GM10248 (cell line): Measurements from ENCODE around the gene STIM2.
A peak's percentile ranks its signal among the peaks of the same experiment; 100 is the strongest.

Source experiments
- CTCF ChIA-PET: fragments of 300-600 bp; sonication (Branson Sonifier 250); formaldehyde crosslinking; extraction: SDS; loops from one replicate; lab custom pipeline; 2021; ENCODE audit warnings: antibody characterized with exemption; lab: Yijun Ruan, JAX
- POLR2A ChIA-PET: fragments of 350-650 bp; sonication (Branson Sonifier 250); formaldehyde crosslinking; extraction: SDS; loops from one replicate; lab custom pipeline; 2020; ENCODE audit warnings: antibody characterized with exemption; lab: Yijun Ruan, JAX
- DNase-seq: peaks from one replicate; pipeline ENCODE4 v3.0.0; 2012; ENCODE audit errors: extremely low spot score
- TF ChIP-seq, protein P1 (sequence below): IDR thresholded peaks from 2 replicates; pipeline ENCODE4 v1.5.1; 2012; ENCODE audit warnings: mild to moderate bottlenecking, low read depth; ENCODE audit errors: extremely low read depth, missing control alignments, control extremely low read depth

Gene STIM2

DNA sequence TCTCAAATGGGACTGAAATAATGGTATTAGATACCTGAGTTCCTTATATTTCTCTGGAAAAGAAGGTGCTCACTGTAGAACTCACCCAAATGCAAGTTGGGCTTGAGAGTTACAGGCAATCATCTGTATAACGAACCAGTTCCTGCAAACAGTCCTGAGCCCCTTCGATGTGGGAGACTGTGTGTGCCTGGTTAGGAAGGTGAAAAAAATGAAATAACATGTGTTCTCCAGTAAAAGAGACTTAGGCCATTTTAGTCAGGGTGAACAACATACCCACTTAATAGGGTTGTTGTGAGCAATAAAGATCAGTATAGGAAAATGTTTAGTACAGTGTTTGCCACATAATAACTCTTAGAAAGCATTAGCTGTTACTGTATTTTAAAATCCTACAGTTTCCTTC lies 23.4 kb downstream of the STIM2 start:
- POLR2A ChIA-PET: interaction anchor here (3.1 kb wide), 1 partner anchor 23 kb away, joined by 16 read pairs; the partner anchor contains the start of gene STIM2
- TF ChIP-seq, protein P1, sequence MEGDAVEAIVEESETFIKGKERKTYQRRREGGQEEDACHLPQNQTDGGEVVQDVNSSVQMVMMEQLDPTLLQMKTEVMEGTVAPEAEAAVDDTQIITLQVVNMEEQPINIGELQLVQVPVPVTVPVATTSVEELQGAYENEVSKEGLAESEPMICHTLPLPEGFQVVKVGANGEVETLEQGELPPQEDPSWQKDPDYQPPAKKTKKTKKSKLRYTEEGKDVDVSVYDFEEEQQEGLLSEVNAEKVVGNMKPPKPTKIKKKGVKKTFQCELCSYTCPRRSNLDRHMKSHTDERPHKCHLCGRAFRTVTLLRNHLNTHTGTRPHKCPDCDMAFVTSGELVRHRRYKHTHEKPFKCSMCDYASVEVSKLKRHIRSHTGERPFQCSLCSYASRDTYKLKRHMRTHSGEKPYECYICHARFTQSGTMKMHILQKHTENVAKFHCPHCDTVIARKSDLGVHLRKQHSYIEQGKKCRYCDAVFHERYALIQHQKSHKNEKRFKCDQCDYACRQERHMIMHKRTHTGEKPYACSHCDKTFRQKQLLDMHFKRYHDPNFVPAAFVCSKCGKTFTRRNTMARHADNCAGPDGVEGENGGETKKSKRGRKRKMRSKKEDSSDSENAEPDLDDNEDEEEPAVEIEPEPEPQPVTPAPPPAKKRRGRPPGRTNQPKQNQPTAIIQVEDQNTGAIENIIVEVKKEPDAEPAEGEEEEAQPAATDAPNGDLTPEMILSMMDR: no peak
- CTCF ChIA-PET: interaction anchor here (1.0 to 3.4 kb wide), 6 partner anchors 9 to 117 kb away, joined by 3 to 13 read pairs (median 4); partner anchors contain the start of gene STIM2
- no peak for DNase-seq

DNA sequence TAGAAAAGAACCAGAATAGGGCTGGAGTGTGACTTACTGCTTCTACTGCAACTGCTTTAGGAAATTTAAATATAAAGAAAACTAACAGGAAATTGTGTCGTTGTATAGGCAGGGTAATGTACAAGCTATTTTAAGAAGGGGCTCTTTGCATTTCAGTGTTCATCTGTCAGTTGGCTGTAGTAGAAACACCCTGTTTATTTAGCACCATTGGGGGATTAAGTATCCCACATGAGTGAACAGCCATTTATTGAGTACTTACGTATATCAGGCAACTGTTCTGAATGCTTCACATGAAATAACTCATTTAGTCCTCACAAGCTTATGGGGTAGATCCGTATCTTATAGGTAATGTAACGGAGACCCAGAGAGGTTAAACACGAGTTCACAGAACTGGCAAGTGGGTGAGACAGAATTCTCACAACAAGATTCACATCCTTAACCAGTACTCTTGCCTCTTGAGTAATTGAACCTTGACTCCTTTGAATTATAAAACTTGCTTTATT lies 23.9 kb downstream of the STIM2 start:
- ChIA-PET CTCF (interaction anchor here (1.0 to 3.4 kb wide), 6 partner anchors 9 to 116 kb away, joined by 3 to 13 read pairs (median 4); partner anchors contain the start of gene STIM2), POLR2A (interaction anchor here (3.1 kb wide), 1 partner anchor 24 kb away, joined by 16 read pairs; the partner anchor contains the start of gene STIM2)
- TF ChIP-seq, protein P1: no peak
- DNase-seq: peak; percentile 18

GRCh38 chr4:26885912-26886274 lies 25.3 kb downstream of the STIM2 start:
- DNase-seq: peak; percentile 53
- ChIA-PET CTCF (interaction anchor here (1.1 to 3.4 kb wide), 6 partner anchors 14 to 30 kb away, joined by 3 to 13 read pairs (median 6); partner anchors contain the start of gene STIM2), POLR2A (interaction anchor here (0.6 to 3.1 kb wide), 2 partner anchors 25 to 1624 kb away, joined by 3 to 16 read pairs; partner anchors contain the start of gene STIM2)
- TF ChIP-seq, protein P1: no peak

GRCh38 chr4:26887143-26887542 lies 26.5 kb downstream of the STIM2 start:
- ChIA-PET POLR2A (interaction anchor here (0.7 to 3.1 kb wide), 4 partner anchors 26 to 165 kb away, joined by 3 to 16 read pairs (median 6); partner anchors contain the start of gene STIM2), CTCF (interaction anchor here (0.9 to 3.4 kb wide), 8 partner anchors 15 to 123 kb away, joined by 4 to 13 read pairs (median 4); no protein-coding TSS in a partner anchor)
- no peak for DNase-seq
- TF ChIP-seq, protein P1: no peak

DNA sequence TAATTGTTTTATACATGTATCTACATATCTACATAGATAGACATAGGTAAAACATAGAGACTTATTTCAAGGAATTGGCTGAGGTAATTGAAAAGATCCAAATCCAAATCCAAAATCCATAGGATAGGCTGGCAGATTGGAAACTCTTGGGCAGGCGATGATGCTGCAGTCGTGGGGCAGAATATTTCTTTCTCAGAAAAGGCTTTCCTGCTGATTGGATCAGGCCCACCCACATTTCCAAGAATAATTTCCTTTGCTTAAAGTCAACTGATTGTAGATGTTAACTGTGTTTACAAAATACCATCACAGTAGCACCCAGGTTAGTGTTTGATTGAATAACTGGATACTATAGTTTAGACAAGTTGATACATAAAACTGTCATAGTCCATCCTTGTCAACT lies 27.2 kb downstream of the STIM2 start:
- TF ChIP-seq, protein P1: no peak
- POLR2A ChIA-PET: no interaction called here
- no peak for DNase-seq
- CTCF ChIA-PET: interaction anchor here (1.1 to 1.5 kb wide), 3 partner anchors 14 to 122 kb away, joined by 4 to 5 read pairs (median 4); no protein-coding TSS in a partner anchor

DNA sequence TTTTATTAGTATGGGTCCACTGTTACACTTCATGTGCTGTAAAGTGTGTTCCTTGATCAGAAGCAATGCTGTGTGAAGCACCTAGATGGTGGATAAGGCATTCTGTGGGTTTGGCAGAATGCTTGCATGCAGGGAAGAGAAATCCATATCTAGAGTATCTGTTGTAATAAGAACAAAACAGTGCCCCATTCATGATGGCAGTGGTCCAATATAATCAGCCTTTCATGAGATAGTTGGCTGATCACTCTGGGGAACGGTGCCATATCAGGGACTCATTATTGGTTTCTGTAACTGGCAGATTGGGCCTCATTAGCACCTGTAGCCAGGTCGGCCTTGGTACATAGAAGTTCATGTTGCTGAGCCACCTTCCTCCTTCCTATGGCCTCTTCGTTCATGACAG lies 28.7 kb downstream of the STIM2 start:
- no peak for DNase-seq
- TF ChIP-seq, protein P1: no peak
- POLR2A ChIA-PET: no interaction called here
- CTCF ChIA-PET: no interaction called here
